Ishikawa (cell line): ENCODE results near the gene ABCB8.

Experiments
- CEBPB ChIP-seq: IDR thresholded peaks from 2 replicates; pipeline ENCODE4 v1.6.1; 2012
- CREB1 ChIP-seq: IDR thresholded peaks from 2 replicates; pipeline ENCODE4 v1.6.1; 2012; ENCODE audit warnings: low read depth
- EGR1 ChIP-seq: IDR thresholded peaks from 2 replicates; pipeline ENCODE4 v1.6.1; 2012
- EP300 ChIP-seq: IDR thresholded peaks from 2 replicates; pipeline ENCODE4 v1.6.1; 2012; ENCODE audit warnings: borderline replicate concordance
- FOXM1 ChIP-seq: IDR thresholded peaks from 2 replicates; pipeline ENCODE4 v1.6.1; 2012; ENCODE audit warnings: low read depth, borderline replicate concordance
- NFIC ChIP-seq: IDR thresholded peaks from 2 replicates; pipeline ENCODE4 v1.6.1; 2012
- RAD21 ChIP-seq: IDR thresholded peaks from 2 replicates; pipeline ENCODE4 v1.6.1; 2012; ENCODE audit warnings: low read depth
- TAF1 ChIP-seq: IDR thresholded peaks from 2 replicates; pipeline ENCODE4 v1.6.1; 2012; ENCODE audit warnings: low read depth, mild to moderate bottlenecking
- TCF12 ChIP-seq: IDR thresholded peaks from 2 replicates; pipeline ENCODE4 v1.6.1; 2012; ENCODE audit warnings: low read depth
- TEAD4 ChIP-seq: IDR thresholded peaks from 2 replicates; pipeline ENCODE4 v1.6.1; 2012
- YY1 ChIP-seq: IDR thresholded peaks from 2 replicates; pipeline ENCODE4 v1.6.1; 2012; ENCODE audit warnings: low read depth
- ZBTB7A ChIP-seq: IDR thresholded peaks from 2 replicates; pipeline ENCODE4 v1.6.1; 2012; ENCODE audit warnings: low read depth
- TF ChIP-seq, protein P1 (sequence below): IDR thresholded peaks from 2 replicates; pipeline ENCODE4 v1.6.1; 2012; ENCODE audit warnings: low read depth, mild to moderate bottlenecking
- TF ChIP-seq, protein P2 (sequence below): IDR thresholded peaks from 2 replicates; pipeline ENCODE4 v1.6.1; 2012
- TF ChIP-seq, protein P3 (sequence below): IDR thresholded peaks from 2 replicates; pipeline ENCODE4 v1.6.1; 2012

Gene ABCB8

DNA sequence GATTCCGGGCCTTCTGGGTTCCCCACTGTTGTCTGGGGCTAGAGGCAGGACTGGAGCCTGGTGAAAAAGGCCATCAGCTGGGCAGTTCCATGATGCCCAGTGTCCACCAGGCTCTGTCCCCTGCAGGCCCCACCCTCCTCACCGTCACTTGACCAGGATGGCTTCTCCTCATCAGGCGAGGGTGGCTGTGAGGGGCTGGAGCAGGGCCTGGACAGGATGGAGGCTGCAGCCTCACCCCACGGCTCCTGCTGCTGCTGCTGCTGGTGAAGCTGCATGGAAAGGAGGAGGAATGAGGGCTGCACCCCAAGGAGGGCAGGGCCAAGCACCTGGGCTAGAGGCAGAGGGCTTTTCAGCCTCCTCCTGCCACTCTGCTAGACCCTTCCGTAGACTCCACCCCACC is 12.3 kb upstream of the ABCB8 start:
- TF ChIP-seq TAF1 (no peak), ZBTB7A (no peak), YY1 (no peak), TCF12 (no peak), NFIC (no peak), EP300 (no peak), TEAD4 (no peak), EGR1 (no peak), CREB1 (no peak), CEBPB (no peak), FOXM1 (no peak), RAD21 (no peak)
- TF ChIP-seq, protein P1, sequence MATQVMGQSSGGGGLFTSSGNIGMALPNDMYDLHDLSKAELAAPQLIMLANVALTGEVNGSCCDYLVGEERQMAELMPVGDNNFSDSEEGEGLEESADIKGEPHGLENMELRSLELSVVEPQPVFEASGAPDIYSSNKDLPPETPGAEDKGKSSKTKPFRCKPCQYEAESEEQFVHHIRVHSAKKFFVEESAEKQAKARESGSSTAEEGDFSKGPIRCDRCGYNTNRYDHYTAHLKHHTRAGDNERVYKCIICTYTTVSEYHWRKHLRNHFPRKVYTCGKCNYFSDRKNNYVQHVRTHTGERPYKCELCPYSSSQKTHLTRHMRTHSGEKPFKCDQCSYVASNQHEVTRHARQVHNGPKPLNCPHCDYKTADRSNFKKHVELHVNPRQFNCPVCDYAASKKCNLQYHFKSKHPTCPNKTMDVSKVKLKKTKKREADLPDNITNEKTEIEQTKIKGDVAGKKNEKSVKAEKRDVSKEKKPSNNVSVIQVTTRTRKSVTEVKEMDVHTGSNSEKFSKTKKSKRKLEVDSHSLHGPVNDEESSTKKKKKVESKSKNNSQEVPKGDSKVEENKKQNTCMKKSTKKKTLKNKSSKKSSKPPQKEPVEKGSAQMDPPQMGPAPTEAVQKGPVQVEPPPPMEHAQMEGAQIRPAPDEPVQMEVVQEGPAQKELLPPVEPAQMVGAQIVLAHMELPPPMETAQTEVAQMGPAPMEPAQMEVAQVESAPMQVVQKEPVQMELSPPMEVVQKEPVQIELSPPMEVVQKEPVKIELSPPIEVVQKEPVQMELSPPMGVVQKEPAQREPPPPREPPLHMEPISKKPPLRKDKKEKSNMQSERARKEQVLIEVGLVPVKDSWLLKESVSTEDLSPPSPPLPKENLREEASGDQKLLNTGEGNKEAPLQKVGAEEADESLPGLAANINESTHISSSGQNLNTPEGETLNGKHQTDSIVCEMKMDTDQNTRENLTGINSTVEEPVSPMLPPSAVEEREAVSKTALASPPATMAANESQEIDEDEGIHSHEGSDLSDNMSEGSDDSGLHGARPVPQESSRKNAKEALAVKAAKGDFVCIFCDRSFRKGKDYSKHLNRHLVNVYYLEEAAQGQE = no peak
- TF ChIP-seq, protein P2, sequence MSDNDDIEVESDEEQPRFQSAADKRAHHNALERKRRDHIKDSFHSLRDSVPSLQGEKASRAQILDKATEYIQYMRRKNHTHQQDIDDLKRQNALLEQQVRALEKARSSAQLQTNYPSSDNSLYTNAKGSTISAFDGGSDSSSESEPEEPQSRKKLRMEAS = no peak
- TF ChIP-seq, protein P3, sequence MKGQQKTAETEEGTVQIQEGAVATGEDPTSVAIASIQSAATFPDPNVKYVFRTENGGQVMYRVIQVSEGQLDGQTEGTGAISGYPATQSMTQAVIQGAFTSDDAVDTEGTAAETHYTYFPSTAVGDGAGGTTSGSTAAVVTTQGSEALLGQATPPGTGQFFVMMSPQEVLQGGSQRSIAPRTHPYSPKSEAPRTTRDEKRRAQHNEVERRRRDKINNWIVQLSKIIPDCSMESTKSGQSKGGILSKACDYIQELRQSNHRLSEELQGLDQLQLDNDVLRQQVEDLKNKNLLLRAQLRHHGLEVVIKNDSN = no peak

DNA sequence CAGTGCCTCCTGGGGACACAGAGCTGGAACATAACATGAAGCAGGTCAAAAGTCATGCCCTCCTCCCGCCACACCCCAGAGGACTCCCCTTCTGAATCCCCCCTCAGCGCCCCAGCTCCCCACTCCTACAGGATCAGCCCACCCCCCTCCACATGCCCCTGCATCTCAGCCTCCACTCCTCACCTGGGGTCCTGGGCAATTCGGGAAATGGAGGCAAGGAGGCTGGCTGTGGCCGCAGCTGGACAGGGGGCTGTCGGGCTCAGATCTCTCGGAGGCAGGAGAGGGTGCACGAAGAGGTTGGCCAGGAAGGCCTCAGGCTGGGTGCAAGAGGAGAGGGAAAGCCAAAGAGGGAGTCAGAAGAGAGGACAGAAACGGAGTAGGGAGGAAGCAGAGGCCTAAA is 11.7 kb upstream of the ABCB8 start:
- TF ChIP-seq TAF1 (no peak), TEAD4 (no peak), EGR1 (no peak), CREB1 (no peak), NFIC (no peak), CEBPB (no peak), YY1 (no peak), FOXM1 (no peak), TCF12 (no peak), ZBTB7A (no peak), EP300 (no peak), RAD21 (no peak)
- TF ChIP-seq, protein P2 = no peak
- TF ChIP-seq, protein P1 = no peak
- TF ChIP-seq, protein P3 = no peak

DNA sequence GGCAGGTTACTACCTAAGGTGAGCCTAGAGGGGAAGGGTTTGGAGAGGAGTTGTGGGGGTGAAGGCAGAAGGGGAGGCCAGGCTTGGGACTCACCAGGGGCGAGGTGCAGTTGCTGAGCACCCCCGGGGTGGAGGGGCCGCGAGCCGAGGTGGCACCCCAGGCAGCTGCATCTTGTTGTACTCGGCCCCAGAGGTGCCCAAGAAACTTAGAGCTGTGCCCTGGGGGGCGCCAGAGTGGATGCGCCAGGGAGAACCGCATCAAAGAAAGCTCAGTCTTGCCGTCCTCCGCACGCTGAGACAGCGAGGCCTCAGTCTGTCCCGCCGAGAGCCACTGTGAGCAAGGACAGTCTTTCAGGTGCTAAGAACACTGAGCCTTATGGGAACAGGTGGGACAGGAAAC is 11.3 kb upstream of the ABCB8 start:
- TF ChIP-seq FOXM1 = no peak
- no peak for TF ChIP-seq TEAD4
- no peak for TF ChIP-seq TCF12
- TF ChIP-seq RAD21 = no peak
- no peak for TF ChIP-seq EGR1

DNA sequence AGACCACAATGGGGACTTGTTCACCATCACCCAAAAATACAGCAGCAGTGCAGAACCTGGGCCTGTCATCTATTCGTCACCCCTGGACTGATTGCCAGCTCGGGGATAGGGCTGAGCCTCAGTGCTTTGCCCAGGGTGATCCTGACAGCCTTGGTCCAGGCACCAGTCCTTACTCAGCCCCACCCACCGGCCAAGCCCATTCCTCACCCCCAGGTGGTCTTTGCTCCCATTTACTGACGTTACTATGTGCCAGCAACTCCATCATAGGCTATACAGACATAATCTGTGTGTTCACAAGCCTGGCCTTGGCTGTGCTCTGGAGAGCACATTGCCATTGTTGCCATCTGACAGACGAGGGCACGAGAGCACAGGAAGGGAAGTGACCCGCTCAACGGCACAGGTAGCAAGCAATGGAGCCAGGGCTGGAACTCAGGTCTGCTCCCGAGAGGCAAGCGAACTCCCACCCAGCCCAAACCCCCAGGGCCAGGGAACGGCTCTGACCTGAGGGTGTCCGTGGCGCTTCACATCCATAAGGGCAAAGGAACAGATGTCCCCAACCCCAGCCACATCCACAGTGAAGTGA is 10.8 kb upstream of the ABCB8 start:
- TF ChIP-seq TEAD4 = no peak
- TF ChIP-seq EGR1 = no peak
- no peak for TF ChIP-seq CEBPB
- no peak for TF ChIP-seq YY1
- TF ChIP-seq, protein P2 = no peak
- TF ChIP-seq ZBTB7A = no peak
- TF ChIP-seq NFIC = no peak
- no peak for TF ChIP-seq RAD21
- TF ChIP-seq TCF12 = no peak
- no peak for TF ChIP-seq EP300
- TF ChIP-seq, protein P3 = no peak
- no peak for TF ChIP-seq CREB1
- TF ChIP-seq FOXM1 = no peak
- TF ChIP-seq TAF1 = no peak
- TF ChIP-seq, protein P1 = no peak
